ENCODE results near the gene P3H3.
"Not testable (repeated sequence)": the region's sequence is repeated elsewhere in the genome, so short reads cannot be mapped to it uniquely, and the experiment has no call there.

Gene P3H3

GRCh38 chr12:6863586-6864321 lies 35.5 kb downstream of the P3H3 start:
- DNase-seq (ENCODE audit: extremely low read depth in 1 of 2, low read depth in 1 of 2) = no peak

GRCh38 chr12:6865307-6865706 lies 37.1 kb downstream of the P3H3 start:
- not testable (repeated sequence) for DNase-seq (ENCODE audit: extremely low read depth in 1 of 2, low read depth in 1 of 2)

GRCh38 chr12:6866163-6866919 lies 38.1 kb downstream of the P3H3 start:
- DNase-seq (ENCODE audit: extremely low read depth in 1 of 2, low read depth in 1 of 2) = no peak

GRCh38 chr12:6866920-6867412 lies 38.8 kb downstream of the P3H3 start:
- no peak for DNase-seq (ENCODE audit: extremely low read depth in 1 of 2, low read depth in 1 of 2)

GRCh38 chr12:6867413-6868210 lies 39.4 kb downstream of the P3H3 start, which contains the start of gene TPI1:
TPI1 (plus strand) TSS chr12:6867531; CDS start chr12:6867567, 36 bp downstream.
- peak; percentile 67 to 70 for DNase-seq (ENCODE audit: extremely low read depth in 1 of 2, low read depth in 1 of 2)

GRCh38 chr12:6868211-6869048 lies 40.2 kb downstream of the P3H3 start:
- DNase-seq (ENCODE audit: extremely low read depth in 1 of 2, low read depth in 1 of 2) = no peak

- peak in 1 of 2 donors; percentile 70 for DNase-seq (ENCODE audit: extremely low read depth in 1 of 2, low read depth in 1 of 2)
These were observed 41.1 kb downstream of the P3H3 start for GRCh38 chr12:6869049-6870021.

GRCh38 chr12:6870304-6870703 lies 42.1 kb downstream of the P3H3 start:
- DNase-seq (ENCODE audit: extremely low read depth in 1 of 2, low read depth in 1 of 2) = not testable (repeated sequence)

GRCh38 chr12:6871052-6871957 lies 43.1 kb downstream of the P3H3 start:
- peak in 1 of 2 donors; percentile 38 for DNase-seq (ENCODE audit: extremely low read depth in 1 of 2, low read depth in 1 of 2)

GRCh38 chr12:6872073-6873048 lies 44.2 kb downstream of the P3H3 start:
- peak; percentile 74 to 76 for DNase-seq (ENCODE audit: extremely low read depth in 1 of 2, low read depth in 1 of 2)

- peak; percentile 98 to 99 for DNase-seq (ENCODE audit: extremely low read depth in 1 of 2, low read depth in 1 of 2)
These were observed 45.1 kb downstream of the P3H3 start, which contains the start of gene SPSB2 for GRCh38 chr12:6873094-6874014. SPSB2 (minus strand) TSS chr12:6873303; CDS start chr12:6872901, 402 bp downstream.

GRCh38 chr12:6874015-6874368 lies 45.8 kb downstream of the P3H3 start:
- not testable (repeated sequence) for DNase-seq (ENCODE audit: extremely low read depth in 1 of 2, low read depth in 1 of 2)

GRCh38 chr12:6879824-6880223 lies 51.6 kb downstream of the P3H3 start:
- DNase-seq (ENCODE audit: extremely low read depth in 1 of 2, low read depth in 1 of 2) = not testable (repeated sequence)

- DNase-seq (ENCODE audit: extremely low read depth in 1 of 2, low read depth in 1 of 2) = no peak
These were observed 55.0 kb downstream of the P3H3 start for GRCh38 chr12:6883252-6883651.

- no peak for DNase-seq (ENCODE audit: extremely low read depth in 1 of 2, low read depth in 1 of 2)
These were observed 55.5 kb downstream of the P3H3 start for GRCh38 chr12:6883683-6884082.

- no peak for DNase-seq (ENCODE audit: extremely low read depth in 1 of 2, low read depth in 1 of 2)
These were observed 56.3 kb downstream of the P3H3 start for GRCh38 chr12:6884539-6884938.
